SK-N-SH treated with all-trans-retinoic acid at 6 μM for 48 hours (cell line): ENCODE results near the gene SLC46A2.

Source experiments
- ATAC-seq: fragments of 200-7000 bp; cut with Tn5 transposase; 3 replicates; pipeline ENCODE4 v1.9.1; 2020; ENCODE audit warnings: mild to moderate bottlenecking, moderate library complexity
- ARNTL ChIP-seq: fragments of 450-650 bp; formaldehyde crosslinking; IDR thresholded peaks from 2 replicates; pipeline ENCODE4 v1.5.0; 2020; ENCODE audit warnings: low read depth, mild to moderate bottlenecking, moderate library complexity, borderline replicate concordance
- CREB5 ChIP-seq: fragments of 250-450 bp; sonication (Bioruptor Pico); IDR thresholded peaks from 2 replicates; pipeline ENCODE4 v1.5.1; 2020; ENCODE audit warnings: low read depth, mild to moderate bottlenecking, moderate library complexity
- CSDC2 ChIP-seq: fragments of 250-450 bp; sonication (Bioruptor Pico); IDR thresholded peaks from 2 replicates; pipeline ENCODE4 v1.5.0; 2020; ENCODE audit warnings: mild to moderate bottlenecking, moderate library complexity
- CSRNP3 ChIP-seq: fragments of 250-450 bp; sonication (Bioruptor Pico); IDR thresholded peaks from 2 replicates; pipeline ENCODE4 v1.5.1; 2021; ENCODE audit warnings: mild to moderate bottlenecking, moderate library complexity
- ESRRG ChIP-seq: fragments of 250-450 bp; sonication (Bioruptor Pico); IDR thresholded peaks from 2 replicates; pipeline ENCODE4 v1.6.1; 2021; ENCODE audit warnings: mild to moderate bottlenecking
- GLIS3 ChIP-seq: fragments of 250-450 bp; sonication (Bioruptor Pico); IDR thresholded peaks from 2 replicates; pipeline ENCODE4 v1.5.0; 2020; ENCODE audit warnings: mild to moderate bottlenecking, moderate library complexity
- ISL1 ChIP-seq: fragments of 250-450 bp; sonication (Bioruptor Pico); IDR thresholded peaks from 2 replicates; pipeline ENCODE4 v2.1.2; 2022; ENCODE audit warnings: mild to moderate bottlenecking, moderate library complexity
- OSR1 ChIP-seq: fragments of 250-450 bp; sonication (Bioruptor Pico); IDR thresholded peaks from 2 replicates; pipeline ENCODE4 v1.8.0; 2022; ENCODE audit warnings: moderate library complexity, mild to moderate bottlenecking, inconsistent platforms
- PATZ1 ChIP-seq: fragments of 250-450 bp; sonication (Bioruptor Pico); IDR thresholded peaks from 2 replicates; pipeline ENCODE4 v1.8.0; 2020; ENCODE audit warnings: mild to moderate bottlenecking, moderate library complexity, borderline replicate concordance
- POU6F1 ChIP-seq: fragments of 250-450 bp; sonication (Bioruptor Pico); IDR thresholded peaks from 2 replicates; pipeline ENCODE4 v1.8.0; 2021; ENCODE audit warnings: low read depth, mild to moderate bottlenecking, moderate library complexity, borderline replicate concordance
- RARB ChIP-seq: fragments of 250-450 bp; sonication (Bioruptor Pico); IDR thresholded peaks from 2 replicates; pipeline ENCODE4 v1.8.0; 2021; ENCODE audit warnings: mild to moderate bottlenecking, moderate library complexity
- TCF4 ChIP-seq: fragments of 250-450 bp; sonication (Bioruptor Pico); IDR thresholded peaks from 2 replicates; pipeline ENCODE4 v1.8.0; 2021; ENCODE audit warnings: mild to moderate bottlenecking, moderate library complexity, borderline replicate concordance
- TOX ChIP-seq: fragments of 250-450 bp; sonication (Bioruptor Pico); IDR thresholded peaks from 2 replicates; pipeline ENCODE4 v1.8.0; 2021; ENCODE audit warnings: mild to moderate bottlenecking, moderate library complexity, borderline replicate concordance
- TSHZ2 ChIP-seq: fragments of 250-450 bp; sonication (Bioruptor Pico); IDR thresholded peaks from 2 replicates; pipeline ENCODE4 v1.5.0; 2020; ENCODE audit warnings: mild to moderate bottlenecking, moderate library complexity
- ZC3H10 ChIP-seq: fragments of 250-450 bp; sonication (Bioruptor Pico); IDR thresholded peaks from 2 replicates; pipeline ENCODE4 v1.5.1; 2021; ENCODE audit warnings: mild to moderate bottlenecking, moderate library complexity
- ZFP3 ChIP-seq: fragments of 250-450 bp; sonication (Bioruptor Pico); IDR thresholded peaks from 2 replicates; pipeline ENCODE4 v1.5.0; 2020; ENCODE audit warnings: mild to moderate bottlenecking, moderate library complexity
- ZNF70 ChIP-seq: fragments of 450-650 bp; formaldehyde crosslinking; IDR thresholded peaks from 2 replicates; pipeline ENCODE4 v1.5.0; 2020; ENCODE audit warnings: mild to moderate bottlenecking, moderate library complexity
- ZNF8 ChIP-seq: fragments of 450-650 bp; formaldehyde crosslinking; IDR thresholded peaks from 2 replicates; pipeline ENCODE4 v1.5.0; 2020; ENCODE audit warnings: mild to moderate bottlenecking, moderate library complexity

Gene SLC46A2

GRCh38 chr9:112842555-112842954, 48.1 kb downstream of the SLC46A2 start (continued):
- no peak for TF ChIP-seq GLIS3 (CRISPR knock-in tag)
- no peak for TF ChIP-seq RARB (CRISPR knock-in tag)
- TF ChIP-seq ESRRG (CRISPR knock-in tag) = no peak
- TF ChIP-seq ZNF70 (CRISPR knock-in tag) = no peak
- no peak for TF ChIP-seq OSR1 (CRISPR knock-in tag)

- TF ChIP-seq ZFP3 (CRISPR knock-in tag) = no peak
- no peak for TF ChIP-seq OSR1 (CRISPR knock-in tag)
- no peak for TF ChIP-seq TCF4 (CRISPR knock-in tag)
- TF ChIP-seq CSRNP3 (CRISPR knock-in tag) = no peak
- TF ChIP-seq PATZ1 (CRISPR knock-in tag) = no peak
- TF ChIP-seq GLIS3 (CRISPR knock-in tag) = no peak
- TF ChIP-seq ZNF8 (CRISPR knock-in tag) = no peak
- TF ChIP-seq TOX (CRISPR knock-in tag) = no peak
- no peak for TF ChIP-seq ESRRG (CRISPR knock-in tag)
- TF ChIP-seq CREB5 (CRISPR knock-in tag) = no peak
- TF ChIP-seq TSHZ2 = no peak
These were observed 49.4 kb downstream of the SLC46A2 start for GRCh38 chr9:112841261-112841660.

GRCh38 chr9:112839331-112839730, 51.3 kb downstream of the SLC46A2 start:
- no peak for ATAC-seq
- TF ChIP-seq GLIS3 (CRISPR knock-in tag) = no peak
- TF ChIP-seq TCF4 (CRISPR knock-in tag) = no peak
- TF ChIP-seq CSDC2 = no peak
- TF ChIP-seq, all 23 proteins: peak for 0

More at GRCh38 chr9:112841261-112841660, 49.4 kb downstream of the SLC46A2 start:
- ATAC-seq = no peak

GRCh38 chr9:112838342-112838741, 52.3 kb downstream of the SLC46A2 start:
- ATAC-seq = no peak
- TF ChIP-seq GLIS3 (CRISPR knock-in tag) = no peak
- no peak for TF ChIP-seq PATZ1 (CRISPR knock-in tag)
- TF ChIP-seq TSHZ2 = no peak
- TF ChIP-seq TOX (CRISPR knock-in tag) = no peak
- no peak for TF ChIP-seq TCF4 (CRISPR knock-in tag)
- TF ChIP-seq ZC3H10 (CRISPR knock-in tag) = no peak
- no peak for TF ChIP-seq ARNTL (CRISPR knock-in tag)
- TF ChIP-seq ISL1 (CRISPR knock-in tag) = no peak
- TF ChIP-seq OSR1 (CRISPR knock-in tag) = no peak
- no peak for TF ChIP-seq CSDC2
- TF ChIP-seq POU6F1 (CRISPR knock-in tag) = no peak
- TF ChIP-seq RARB (CRISPR knock-in tag) = no peak
